Spleen (tissue), 11 donors: ENCODE data around the gene DEPDC1. TPM values are rescaled to one million over a fixed set of nuclear protein-coding genes. Genes with fewer than 3 reads are reported as not detected.

ENCODE experiments used
- DNase-seq: peaks from one replicate; pipeline ENCODE4 v3.0.0-alpha.2; 2020
- H3K27ac ChIP-seq, 8 donors: fragments of 200-600 bp; sonication (generic) in 7 of 8; 1 replicate in 4 of 8; 2 replicates in 4 of 8; pipeline versions ENCODE4 v1.5.0 to v1.8.0; 2016 to 2021; ENCODE audit warnings: inconsistent platforms in 4 of 8, mild to moderate bottlenecking in 4 of 8, moderate library complexity in 1 of 8
- H3K27me3 ChIP-seq, 7 donors: fragments of 200-600 bp; sonication (generic) in 6 of 7; replicated peaks in 1 of 7; 1 replicate in 4 of 7; 2 replicates in 3 of 7; pipeline versions ENCODE4 v1.5.0 to v1.8.0; 2016 to 2021; ENCODE audit warnings: inconsistent platforms in 3 of 7, mild to moderate bottlenecking in 1 of 7
- H3K36me3 ChIP-seq, 6 donors: fragments of 200-600 bp; sonication (generic) in 5 of 6; 1 replicate in 4 of 6; 2 replicates in 2 of 6; pipeline versions ENCODE4 v1.5.0 to v1.8.0; 2016 to 2021; ENCODE audit warnings: inconsistent platforms in 2 of 6
- H3K4me1 ChIP-seq, 6 donors: fragments of 200-600 bp; sonication (generic) in 5 of 6; 1 replicate in 3 of 6; 2 replicates in 3 of 6; pipeline versions ENCODE4 v1.5.0 to v1.8.0; 2016 to 2021; ENCODE audit warnings: inconsistent platforms in 3 of 6
- H3K4me3 ChIP-seq, 8 donors: fragments of 200-600 bp; sonication (generic) in 7 of 8; 1 replicate in 4 of 8; 2 replicates in 4 of 8; pipeline versions ENCODE4 v1.5.0 to v1.8.0; 2016 to 2021; ENCODE audit warnings: inconsistent platforms in 4 of 8, mild to moderate bottlenecking in 4 of 8, moderate library complexity in 2 of 8
- H3K9me3 ChIP-seq, 8 donors: fragments of 200-600 bp; sonication (generic) in 7 of 8; 1 replicate in 4 of 8; 2 replicates in 4 of 8; pipeline versions ENCODE4 v1.5.0 to v1.8.0; 2016 to 2021; ENCODE audit warnings: inconsistent platforms in 4 of 8
- POLR2A ChIP-seq, 3 donors: fragments of 450-650 bp; IDR thresholded peaks; one replicate each; pipeline ENCODE4 v1.5.1; 2017; ENCODE audit warnings: antibody characterized with exemption in 3 of 3, mild to moderate bottlenecking in 1 of 3
- POLR2AphosphoS5 ChIP-seq, 3 donors: sonication (generic); formaldehyde crosslinking; IDR thresholded peaks; one replicate each; pipeline ENCODE4 v1.5.1; 2017; ENCODE audit warnings: antibody characterized with exemption in 3 of 3
- WGBS, 5 donors: extraction: QIAGEN DNeasy Blood & Tissue Kit in 3 of 5; methylation state at CpG; one replicate each; pipeline versions ENCODE4 v1.1.5 to v1.1.7; 2013 to 2018; 5-methylcytosine and 5-hydroxymethylcytosine counted together
- intact Hi-C: fragments of 100-400 bp; cut with DNase I; formaldehyde crosslinking; loops from one replicate; pipeline ENCODE4 v1.15.0; 2023; ENCODE audit warnings: low total_unique reads
- polyA plus RNA-seq, 3 donors: library from polyadenylated mRNA; stranded (reverse); fragments of 200-250 nt; gene quantifications; one replicate each; pipeline ENCODE4 v1.2.1, GENCODE V29; 2013
- total RNA-seq, 7 donors: library from RNA; depleted of rRNA in 3 of 7; stranded (reverse); fragments of >200 nt in 3 of 7; fragmentation: NEBNext Ultra II Directional in 4 of 7; extraction: Animal tissue kit (Norgen Biotek cat#: 25700) in 4 of 7; gene quantifications; one replicate each; pipeline versions ENCODE4 v1.1.0 to v1.2.1, GENCODE V29; 2016 to 2021
- TF ChIP-seq, protein P1 (sequence below), 11 experiments: fragments of 200-600 bp in 7 of 11; fragments of 450-650 bp in 4 of 11; sonication (generic) in 4 of 11; IDR thresholded peaks in 8 of 11; conservative IDR thresholded peaks in 3 of 11; 1 replicate in 7 of 11; 2 replicates in 4 of 11; pipeline versions ENCODE4 v1.4.0 to v1.8.0; 2016 to 2021; ENCODE audit warnings: antibody characterized with exemption in 11 of 11, inconsistent platforms in 4 of 11, mild to moderate bottlenecking in 1 of 11
- donor health status: healthy with polysubstance abuse.
- donor health status: DM: no; HTN: no; CAD: no; lungs with moderate emphysema.
- donor health status: DM: no; HTN: no; CAD: no.
- donor health status: Bipolar disorder and iron deficiency.
- donor health status: healthy.
- donor health status: DM: no; HTN: no; CAD: no.
- donor health status: DM: yes; HTN: yes; CAD: no.

The DEPDC1 gene
- total and polyA plus RNA-seq, 10 donors: 0.30 to 3.7 (median 1.4) TPM

DNA sequence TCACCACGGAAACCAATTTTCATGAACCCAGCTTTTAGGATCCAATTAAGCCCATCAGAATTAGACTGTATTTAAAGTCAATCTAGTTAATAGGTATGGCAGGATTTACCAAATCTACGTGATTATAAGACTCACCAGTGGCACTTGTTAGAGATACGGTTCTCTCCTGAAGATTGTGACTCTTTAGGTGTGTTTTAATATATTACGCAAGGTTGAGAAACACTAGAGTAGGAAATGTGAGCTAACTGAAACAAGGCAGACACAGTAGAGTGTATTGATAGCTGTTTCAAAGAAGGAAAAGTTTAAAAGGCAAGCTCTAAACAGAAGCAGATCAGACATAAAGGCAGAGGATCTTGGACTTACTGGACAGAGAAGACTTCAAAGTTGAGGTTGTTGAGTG, 35.9 kb downstream of the DEPDC1 start:
- 69 to 85% (median 80%) methylated on average over 4 of the region's 4 CpGs for WGBS, 5 donors
- Histone ChIP-seq H3K4me3 (no peak overlapping the region), H3K27ac (no peak overlapping the region), H3K36me3 (no peaks in the 10 kb centered on the region), H3K27me3 (no peaks in the 10 kb centered on the region), H3K4me1 (no peaks in the 10 kb centered on the region), H3K9me3 (peaks cover 0 to 17% (median 11%) of the 10 kb centered on the region in 8 donors)
- DNase-seq: no peak
- no peak for TF ChIP-seq POLR2A (IDR thresholded peaks at IDR 0.05)
- no peak for TF ChIP-seq POLR2AphosphoS5 (IDR thresholded peaks at IDR 0.05)
- TF ChIP-seq, protein P1, sequence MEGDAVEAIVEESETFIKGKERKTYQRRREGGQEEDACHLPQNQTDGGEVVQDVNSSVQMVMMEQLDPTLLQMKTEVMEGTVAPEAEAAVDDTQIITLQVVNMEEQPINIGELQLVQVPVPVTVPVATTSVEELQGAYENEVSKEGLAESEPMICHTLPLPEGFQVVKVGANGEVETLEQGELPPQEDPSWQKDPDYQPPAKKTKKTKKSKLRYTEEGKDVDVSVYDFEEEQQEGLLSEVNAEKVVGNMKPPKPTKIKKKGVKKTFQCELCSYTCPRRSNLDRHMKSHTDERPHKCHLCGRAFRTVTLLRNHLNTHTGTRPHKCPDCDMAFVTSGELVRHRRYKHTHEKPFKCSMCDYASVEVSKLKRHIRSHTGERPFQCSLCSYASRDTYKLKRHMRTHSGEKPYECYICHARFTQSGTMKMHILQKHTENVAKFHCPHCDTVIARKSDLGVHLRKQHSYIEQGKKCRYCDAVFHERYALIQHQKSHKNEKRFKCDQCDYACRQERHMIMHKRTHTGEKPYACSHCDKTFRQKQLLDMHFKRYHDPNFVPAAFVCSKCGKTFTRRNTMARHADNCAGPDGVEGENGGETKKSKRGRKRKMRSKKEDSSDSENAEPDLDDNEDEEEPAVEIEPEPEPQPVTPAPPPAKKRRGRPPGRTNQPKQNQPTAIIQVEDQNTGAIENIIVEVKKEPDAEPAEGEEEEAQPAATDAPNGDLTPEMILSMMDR (IDR thresholded peaks at IDR 0.05 in 8 of 11, conservative IDR thresholded peaks at IDR 0.05 in 3 of 11): no peak
- intact Hi-C loops: no loop called here

DNA sequence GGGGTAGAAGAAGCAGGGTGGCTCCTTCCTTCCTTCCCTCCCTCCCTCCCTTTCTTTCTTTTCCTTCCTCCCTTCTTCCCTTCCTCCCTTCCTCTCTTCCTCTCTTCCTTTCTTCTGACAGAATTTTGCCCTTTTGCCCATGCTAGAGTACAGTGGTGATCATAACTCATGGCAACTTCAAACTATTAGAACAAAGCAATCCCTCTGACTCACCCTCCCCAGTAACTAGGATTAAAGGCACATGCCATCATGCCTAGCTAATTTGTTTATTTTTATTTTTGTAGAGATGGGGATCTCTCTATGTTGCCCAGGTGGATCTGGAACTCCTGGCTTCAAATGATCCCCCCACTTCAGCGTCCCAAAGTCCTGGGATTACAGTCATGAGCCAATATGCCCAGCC, 37.1 kb downstream of the DEPDC1 start:
- TF ChIP-seq POLR2A (IDR thresholded peaks at IDR 0.05) (no peak), POLR2AphosphoS5 (IDR thresholded peaks at IDR 0.05) (no peak)
- TF ChIP-seq, protein P1 (IDR thresholded peaks at IDR 0.05 in 8 of 11, conservative IDR thresholded peaks at IDR 0.05 in 3 of 11): no peak
- peaks cover 0 to 17% (median 11%) of the 10 kb centered on the region in 8 donors for H3K9me3 ChIP-seq
- no peaks in the 10 kb centered on the region for H3K4me1 ChIP-seq
- no peaks in the 10 kb centered on the region for H3K27me3 ChIP-seq
- no peak overlapping the region for H3K4me3 ChIP-seq
- intact Hi-C loops: no loop called here
- DNase-seq: no peak
- no peaks in the 10 kb centered on the region for H3K36me3 ChIP-seq
- no peak overlapping the region for H3K27ac ChIP-seq
- WGBS, 5 donors: 76 to 97% (median 79%) methylated on average over 1 of the region's 1 CpG

DNA sequence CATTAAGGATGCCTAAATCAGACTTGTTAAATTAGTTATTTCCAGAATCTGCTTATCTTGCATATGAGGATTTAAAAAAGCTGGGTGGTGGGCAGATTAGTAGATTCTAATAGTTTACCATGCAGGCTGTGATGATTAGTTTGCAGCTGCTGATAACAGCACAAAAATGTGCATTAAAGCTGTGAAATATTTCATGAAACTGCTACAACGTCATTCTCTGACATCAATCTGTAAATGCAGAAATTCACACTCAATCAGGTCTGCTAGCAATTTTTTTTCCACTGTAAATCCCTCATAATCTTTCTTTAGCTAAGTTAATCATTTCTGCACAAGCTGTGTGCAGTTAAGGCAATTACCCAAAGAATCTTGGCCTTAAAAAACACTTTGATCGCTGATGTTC, 37.8 kb downstream of the DEPDC1 start:
- TF ChIP-seq, protein P1 (IDR thresholded peaks at IDR 0.05 in 8 of 11, conservative IDR thresholded peaks at IDR 0.05 in 3 of 11): no peak
- TF ChIP-seq POLR2AphosphoS5 (IDR thresholded peaks at IDR 0.05) (no peak), POLR2A (IDR thresholded peaks at IDR 0.05) (no peak)
- intact Hi-C loops: no loop called here
- WGBS, 5 donors: 85 to 94% (median 90%) methylated on average over 2 of the region's 2 CpGs
- Histone ChIP-seq H3K27ac (no peak overlapping the region), H3K4me1 (no peaks in the 10 kb centered on the region), H3K36me3 (no peaks in the 10 kb centered on the region), H3K9me3 (peaks cover 0 to 12% (median 8%) of the 10 kb centered on the region in 8 donors), H3K27me3 (no peaks in the 10 kb centered on the region), H3K4me3 (no peak overlapping the region)
- no peak for DNase-seq

DNA sequence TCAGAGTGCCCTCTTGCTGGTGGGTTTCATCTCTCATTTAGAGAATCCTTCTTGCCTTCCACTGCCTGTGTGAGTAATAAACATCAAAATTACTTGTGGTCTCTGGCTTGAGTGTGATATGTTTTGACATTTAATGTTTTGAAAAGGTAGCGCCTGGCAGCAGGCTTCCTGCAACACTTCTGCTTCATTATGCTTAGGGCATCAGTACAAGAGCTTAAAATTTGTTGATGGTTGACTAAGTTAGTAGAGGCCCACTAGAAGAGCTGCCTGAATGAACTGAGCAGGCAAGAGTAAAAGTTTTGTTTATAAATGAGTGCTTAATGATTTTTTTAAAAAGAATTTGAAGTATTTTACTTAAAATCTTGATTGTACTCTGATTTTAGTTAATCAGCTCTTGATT, 40.7 kb downstream of the DEPDC1 start:
- Histone ChIP-seq H3K9me3 (no peaks in the 10 kb centered on the region), H3K36me3 (no peaks in the 10 kb centered on the region), H3K4me3 (no peak overlapping the region), H3K4me1 (no peaks in the 10 kb centered on the region), H3K27me3 (no peaks in the 10 kb centered on the region), H3K27ac (no peak overlapping the region)
- intact Hi-C loops: no loop called here
- 70 to 86% (median 78%) methylated on average over 1 of the region's 1 CpG for WGBS, 5 donors
- TF ChIP-seq POLR2AphosphoS5 (IDR thresholded peaks at IDR 0.05) (no peak), POLR2A (IDR thresholded peaks at IDR 0.05) (no peak)
- TF ChIP-seq, protein P1 (IDR thresholded peaks at IDR 0.05 in 8 of 11, conservative IDR thresholded peaks at IDR 0.05 in 3 of 11): no peak
- DNase-seq: no peak
